Measurements from ENCODE around the gene CDCP1. TPM values are rescaled to one million over a fixed set of nuclear protein-coding genes. Genes with fewer than 3 reads are reported as not detected.
A peak's percentile ranks its signal among the peaks of the same experiment; 100 is the strongest.
"Not testable (repeated sequence)": the region's sequence is repeated elsewhere in the genome, so short reads cannot be mapped to it uniquely, and the experiment has no call there.

CDCP1 gene
- total RNA-seq, 2 donors from 2014 or later, result 0.41 to 1.5 TPM

DNA sequence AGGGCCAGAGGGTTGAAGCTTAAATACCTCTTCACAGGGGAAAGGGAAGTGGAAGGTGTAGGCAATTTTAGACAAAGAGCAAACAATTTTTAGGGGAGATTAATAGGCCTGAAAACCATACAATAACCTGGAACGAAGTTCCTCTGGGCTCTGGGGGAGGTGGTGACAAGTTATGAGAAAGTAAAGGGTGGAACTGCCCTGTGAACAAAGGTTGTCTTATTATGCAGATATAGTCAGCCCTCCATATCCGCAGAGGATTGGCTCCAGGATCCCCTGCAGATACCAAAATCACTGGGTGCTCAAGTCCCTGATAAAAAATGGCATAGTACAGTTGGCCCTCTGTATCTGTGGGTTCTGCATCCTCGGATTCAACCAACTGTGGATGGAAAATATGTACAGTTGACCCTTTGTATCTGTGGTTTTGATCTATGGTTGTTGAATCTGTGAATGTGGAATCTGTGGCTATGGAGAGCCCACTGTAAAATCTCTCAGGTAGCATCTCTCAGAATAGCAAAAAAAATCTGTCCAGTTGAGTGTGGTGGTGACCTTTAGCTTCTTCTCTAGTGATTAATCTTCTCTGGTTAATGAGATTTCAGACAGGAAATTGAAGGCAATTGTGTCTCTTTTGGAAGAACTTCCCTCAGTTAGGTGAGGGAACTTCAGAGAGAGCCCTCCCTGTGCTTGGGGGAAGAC lies 79.9 kb downstream of the CDCP1 start:
- peak in 1 of 2 donors; percentile 64 for ATAC-seq
- peak overlapping the region in 1 of 2 donors; percentile 70 for H3K27ac Mint-ChIP-seq
- no peak for DNase-seq (ENCODE audit: low spot score in 2 of 2)
- no peaks in the 10 kb centered on the region for H3K9me3 Mint-ChIP-seq
- no peaks in the 10 kb centered on the region for H3K36me3 Mint-ChIP-seq

DNA sequence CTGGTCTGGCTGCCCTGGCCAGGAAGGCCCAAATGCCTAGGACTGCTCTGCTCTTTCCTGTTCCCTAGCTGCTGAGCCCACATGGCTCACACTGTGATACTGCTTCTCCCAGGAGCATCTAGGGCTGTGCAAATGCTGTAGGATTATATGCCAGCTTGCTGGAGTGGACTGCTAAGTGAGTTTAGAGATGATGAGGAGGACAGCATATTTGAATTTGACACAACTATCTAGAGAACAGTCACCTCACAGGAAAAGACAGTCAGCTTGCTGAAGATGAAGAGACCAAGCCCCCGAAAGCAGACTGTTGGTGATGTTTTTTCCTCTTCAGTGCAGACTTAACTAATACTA lies 80.8 kb downstream of the CDCP1 start:
- H3K36me3 Mint-ChIP-seq, result no peaks in the 10 kb centered on the region
- peak overlapping the region; percentile 70 to 90 for H3K27ac Mint-ChIP-seq
- ATAC-seq (peak in 1 of 2 donors; percentile 10), DNase-seq (ENCODE audit: low spot score in 2 of 2) (no peak)
- H3K9me3 Mint-ChIP-seq, result no peaks in the 10 kb centered on the region

DNA sequence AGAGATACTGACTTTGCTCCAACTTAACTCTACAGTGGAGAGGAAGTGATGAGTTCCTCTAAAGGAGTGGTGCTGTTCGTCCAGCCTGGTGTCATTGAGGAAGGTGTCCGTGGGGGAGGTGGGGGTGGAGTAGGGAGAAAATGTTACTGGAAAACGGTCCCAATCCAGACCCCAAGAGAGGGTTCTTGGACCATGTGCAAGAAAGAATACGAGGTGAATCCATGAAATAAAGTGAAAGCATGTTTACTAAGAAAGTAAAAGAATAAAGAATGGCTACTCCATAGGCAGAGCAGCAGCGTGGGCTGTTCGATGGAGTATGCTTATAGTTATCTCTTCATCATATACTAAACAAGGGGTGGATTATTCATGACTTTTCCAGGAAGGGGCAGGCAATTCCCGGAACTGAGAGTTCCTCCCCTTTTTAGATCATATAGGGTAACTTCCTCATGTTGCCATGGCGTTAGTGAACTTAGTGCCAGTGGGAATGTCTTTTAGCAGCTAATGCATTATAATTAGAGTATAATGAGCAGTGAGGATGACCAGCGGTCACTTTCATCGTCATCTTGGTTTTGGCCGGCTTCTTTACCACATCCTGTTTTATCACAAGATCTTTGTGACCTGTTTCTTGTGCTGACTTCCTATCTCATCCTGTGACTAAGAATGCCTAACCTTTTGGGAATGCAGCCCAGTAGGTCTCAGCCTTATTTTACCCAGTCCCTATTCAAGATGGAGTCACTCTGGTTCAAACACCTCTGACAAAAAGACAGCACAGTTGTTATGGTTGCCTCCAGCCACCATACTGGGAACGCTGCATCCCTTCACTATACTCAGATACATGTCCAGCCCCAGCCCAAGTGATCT lies 81.4 kb downstream of the CDCP1 start:
- peak; percentile 65 to 81 for ATAC-seq
- DNase-seq (ENCODE audit: low spot score in 2 of 2), result peak in 1 of 2 donors; percentile 50
- H3K36me3 Mint-ChIP-seq, result no peaks in the 10 kb centered on the region
- peak overlapping the region; percentile 45 to 70 for H3K27ac Mint-ChIP-seq
- no peaks in the 10 kb centered on the region for H3K9me3 Mint-ChIP-seq

DNA sequence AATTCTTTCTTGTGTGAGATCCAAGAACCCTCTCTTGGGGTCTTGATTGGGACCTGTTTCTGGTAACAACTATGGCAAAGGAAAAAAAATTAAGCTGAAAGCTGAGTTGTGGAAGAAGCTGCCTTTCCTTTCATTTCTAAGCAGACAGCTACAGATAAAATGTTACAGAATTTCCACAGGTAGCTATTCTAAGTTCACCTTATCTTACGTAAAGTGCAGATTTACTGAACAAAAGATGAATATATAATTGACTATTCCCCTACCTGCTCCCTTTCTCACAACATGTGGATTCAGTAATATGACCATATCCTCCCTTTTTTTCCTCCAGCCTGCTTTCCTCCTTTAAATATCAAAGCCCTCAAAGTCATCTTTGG lies 83.5 kb downstream of the CDCP1 start:
- DNase-seq (ENCODE audit: low spot score in 2 of 2) (no peak), ATAC-seq (no peak)
- H3K27ac Mint-ChIP-seq, result no peak overlapping the region
- no peaks in the 10 kb centered on the region for H3K9me3 Mint-ChIP-seq
- H3K36me3 Mint-ChIP-seq, result no peaks in the 10 kb centered on the region

GRCh38 chr3:45060165-45060892 lies 85.8 kb downstream of the CDCP1 start:
- Mint-ChIP-seq H3K36me3 (no peaks in the 10 kb centered on the region), H3K27ac (no peak overlapping the region), H3K9me3 (no peaks in the 10 kb centered on the region)
- no peak for DNase-seq (ENCODE audit: low spot score in 2 of 2)
- no peak for ATAC-seq

GRCh38 chr3:45059132-45059531 lies 87.0 kb downstream of the CDCP1 start:
- no peak for DNase-seq (ENCODE audit: low spot score in 2 of 2)
- Mint-ChIP-seq H3K36me3 (no peaks in the 10 kb centered on the region), H3K27ac (no peak overlapping the region), H3K9me3 (no peaks in the 10 kb centered on the region)
- ATAC-seq, result no peak

DNA sequence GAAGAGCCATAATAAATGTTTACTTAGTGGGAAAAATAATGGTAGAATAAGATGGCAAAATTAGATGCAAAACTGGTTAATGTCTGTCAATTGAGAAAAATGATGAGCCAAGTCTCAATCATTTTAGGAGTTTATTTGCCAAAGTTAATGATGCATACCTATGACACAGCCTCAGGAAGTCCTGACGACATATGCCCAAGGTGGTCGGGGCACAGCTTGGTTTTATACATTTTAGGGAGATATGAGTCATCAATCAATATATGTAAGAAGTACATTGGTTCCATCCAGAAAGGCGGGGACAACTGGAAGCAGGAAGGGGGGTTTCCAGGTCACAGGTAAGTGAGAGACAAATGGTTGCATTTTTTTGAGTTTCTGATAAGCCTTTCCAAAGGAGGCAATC lies 88.6 kb downstream of the CDCP1 start:
- Mint-ChIP-seq H3K27ac (no peak overlapping the region), H3K36me3 (no peaks in the 10 kb centered on the region), H3K9me3 (no peaks in the 10 kb centered on the region)
- DNase-seq (ENCODE audit: low spot score in 2 of 2) (no peak), ATAC-seq (no peak)

DNA sequence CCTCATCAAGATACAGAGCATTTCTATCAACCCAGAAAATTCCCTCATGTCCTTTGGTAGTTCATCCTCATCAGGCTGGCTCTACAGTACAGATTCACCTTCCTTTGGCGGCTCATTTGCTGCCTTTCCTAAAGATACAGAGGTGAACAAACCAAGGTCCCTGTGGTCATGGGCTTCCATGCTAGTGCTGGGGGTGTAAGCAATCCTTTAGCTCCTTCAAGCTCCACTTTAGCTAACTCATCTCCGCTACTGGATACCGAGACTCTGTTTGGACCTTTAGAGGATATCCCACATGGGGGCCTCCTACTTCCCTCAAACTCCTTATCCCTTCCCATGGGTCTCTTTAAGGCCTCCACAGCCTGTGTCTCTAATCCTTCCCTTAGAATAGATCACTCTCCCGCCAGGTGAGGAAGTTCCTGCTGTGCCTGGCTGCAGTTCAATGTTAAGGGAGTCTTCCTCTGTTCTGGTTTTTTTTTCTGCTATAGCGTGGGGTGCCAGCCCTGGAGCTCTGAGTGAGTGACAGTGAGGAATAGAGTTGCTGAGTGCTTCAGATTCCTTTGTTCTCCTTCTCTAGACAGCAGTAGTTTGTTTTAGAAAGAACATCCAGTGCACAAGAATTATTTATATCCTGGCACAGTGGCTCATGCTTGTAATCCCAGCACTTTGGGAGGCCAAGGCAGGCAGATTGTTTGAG lies 89.4 kb downstream of the CDCP1 start:
- Mint-ChIP-seq H3K27ac (no peak overlapping the region), H3K9me3 (no peaks in the 10 kb centered on the region), H3K36me3 (no peaks in the 10 kb centered on the region)
- ATAC-seq, result no peak
- DNase-seq (ENCODE audit: low spot score in 2 of 2), result no peak

- no peak for DNase-seq (ENCODE audit: low spot score in 2 of 2)
- Mint-ChIP-seq H3K36me3 (no peaks in the 10 kb centered on the region), H3K27ac (no peak overlapping the region), H3K9me3 (no peaks in the 10 kb centered on the region)
- no peak for ATAC-seq
Observed at GRCh38 chr3:45055411-45056143, 90.6 kb downstream of the CDCP1 start.

- ATAC-seq (no peak), DNase-seq (ENCODE audit: low spot score in 2 of 2) (no peak)
- H3K36me3 Mint-ChIP-seq, result no peaks in the 10 kb centered on the region
- H3K27ac Mint-ChIP-seq, result no peak overlapping the region
- no peaks in the 10 kb centered on the region for H3K9me3 Mint-ChIP-seq
Observed at GRCh38 chr3:45055032-45055410, 91.2 kb downstream of the CDCP1 start.

DNA sequence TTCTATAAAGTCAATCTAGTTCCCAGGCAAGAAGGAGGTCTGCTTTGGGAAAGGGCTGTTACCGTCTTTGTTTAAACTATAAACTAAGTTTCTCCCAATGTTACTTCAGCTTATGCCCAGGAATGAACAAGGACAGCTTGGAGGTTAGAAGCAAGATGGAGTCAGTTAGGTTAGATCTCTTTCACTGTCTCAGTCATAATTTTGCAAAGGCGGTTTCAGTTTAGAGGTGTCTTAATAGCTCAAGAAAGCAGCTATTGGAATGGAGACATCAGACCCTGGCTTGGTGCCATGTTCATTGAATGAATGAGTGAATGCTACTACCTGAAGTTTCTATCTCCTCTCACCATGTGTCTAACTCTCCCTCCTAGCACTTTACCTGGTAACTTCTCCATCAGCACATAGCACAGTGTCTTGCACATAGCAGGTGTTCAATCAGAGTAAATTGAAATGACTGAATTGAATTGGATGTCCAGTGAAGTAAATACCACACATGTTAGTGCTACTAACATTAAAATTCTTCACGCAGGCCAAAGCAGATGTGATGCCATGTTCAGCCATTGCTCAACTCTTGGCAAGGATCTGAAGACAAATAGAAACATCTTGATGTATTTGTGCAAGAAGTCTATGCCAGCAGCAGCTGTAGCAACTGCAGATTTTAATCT lies 91.9 kb downstream of the CDCP1 start:
- DNase-seq (ENCODE audit: low spot score in 2 of 2) (no peak), ATAC-seq (peak in 1 of 2 donors; percentile 37)
- no peak overlapping the region for H3K27ac Mint-ChIP-seq
- no peaks in the 10 kb centered on the region for H3K9me3 Mint-ChIP-seq
- H3K36me3 Mint-ChIP-seq, result no peaks in the 10 kb centered on the region

- H3K9me3 Mint-ChIP-seq; DNase-seq (ENCODE audit: low spot score in 2 of 2); H3K36me3 Mint-ChIP-seq; H3K27ac Mint-ChIP-seq; ATAC-seq: not testable (repeated sequence)
Observed at GRCh38 chr3:45053805-45054195, 92.4 kb downstream of the CDCP1 start.

GRCh38 chr3:45051685-45052084 lies 94.5 kb downstream of the CDCP1 start:
- Mint-ChIP-seq H3K27ac (no peak overlapping the region), H3K9me3 (no peaks in the 10 kb centered on the region), H3K36me3 (no peaks in the 10 kb centered on the region)
- no peak for ATAC-seq
- no peak for DNase-seq (ENCODE audit: low spot score in 2 of 2)

DNA sequence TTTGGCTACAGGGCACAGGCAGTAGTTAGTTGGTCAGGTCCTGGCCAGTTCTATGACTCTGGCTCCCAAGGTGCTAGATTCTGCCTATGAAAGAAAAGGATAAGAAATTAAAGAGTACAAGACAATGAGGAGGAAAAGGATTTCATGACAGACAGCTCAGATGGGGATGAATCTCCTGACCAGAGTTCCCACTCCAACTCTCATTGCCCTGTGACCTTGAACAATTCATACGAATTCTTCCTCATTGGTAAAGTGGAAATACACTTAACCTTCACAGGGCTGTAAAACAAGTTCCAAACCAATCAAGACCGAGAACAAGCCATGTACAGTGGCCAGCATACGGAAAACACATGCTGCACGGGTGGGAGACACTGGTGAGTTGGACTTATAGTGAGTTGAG lies 96.4 kb downstream of the CDCP1 start:
- DNase-seq (ENCODE audit: low spot score in 2 of 2) (no peak), ATAC-seq (no peak)
- H3K36me3 Mint-ChIP-seq, result no peaks in the 10 kb centered on the region
- H3K9me3 Mint-ChIP-seq, result no peaks in the 10 kb centered on the region
- H3K27ac Mint-ChIP-seq, result no peak overlapping the region

- H3K9me3 Mint-ChIP-seq, result no peaks in the 10 kb centered on the region
- no peak for ATAC-seq
- H3K36me3 Mint-ChIP-seq, result no peaks in the 10 kb centered on the region
- no peak for DNase-seq (ENCODE audit: low spot score in 2 of 2)
- no peak overlapping the region for H3K27ac Mint-ChIP-seq
Observed at GRCh38 chr3:45048244-45048643, 97.9 kb downstream of the CDCP1 start.

DNA sequence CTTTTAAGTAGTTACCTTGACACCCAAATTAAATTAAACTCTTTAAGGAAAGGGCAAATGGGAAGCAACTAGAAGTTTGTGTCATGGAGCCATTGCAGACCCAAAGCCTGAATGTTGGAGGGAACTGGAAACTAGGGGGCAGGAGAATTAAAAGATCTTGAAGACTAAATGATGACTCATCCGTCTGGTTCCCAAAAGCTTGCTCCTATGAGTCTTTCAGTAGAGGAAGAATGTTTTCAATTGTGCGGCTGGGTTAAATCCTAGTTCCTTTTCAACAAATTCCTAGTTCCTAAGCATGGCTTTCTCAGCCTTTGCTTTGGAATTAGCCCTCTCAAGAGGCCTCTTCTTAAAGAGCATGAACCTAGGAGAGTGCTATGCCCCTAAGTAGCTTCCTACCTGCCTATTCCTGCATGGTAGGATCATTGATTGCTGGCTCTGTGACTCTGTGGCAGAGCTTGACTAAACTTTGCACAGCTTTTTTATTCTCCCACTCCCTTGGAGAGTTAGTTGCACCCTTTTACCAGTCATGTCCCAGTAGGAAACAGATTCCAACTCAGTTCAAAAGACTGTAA lies 102.4 kb downstream of the CDCP1 start:
- Mint-ChIP-seq H3K36me3 (no peaks in the 10 kb centered on the region), H3K27ac (no peak overlapping the region), H3K9me3 (no peaks in the 10 kb centered on the region)
- ATAC-seq (no peak), DNase-seq (ENCODE audit: low spot score in 2 of 2) (no peak)

Measured in activated naive CD4-positive, alpha-beta T cell treated with anti-CD3 and anti-CD28 coated beads, Interleukin-2, amount 50 U/mL, for 72 hours (primary cell).